Measurements from ENCODE around the gene MACROH2A1.

DNA sequence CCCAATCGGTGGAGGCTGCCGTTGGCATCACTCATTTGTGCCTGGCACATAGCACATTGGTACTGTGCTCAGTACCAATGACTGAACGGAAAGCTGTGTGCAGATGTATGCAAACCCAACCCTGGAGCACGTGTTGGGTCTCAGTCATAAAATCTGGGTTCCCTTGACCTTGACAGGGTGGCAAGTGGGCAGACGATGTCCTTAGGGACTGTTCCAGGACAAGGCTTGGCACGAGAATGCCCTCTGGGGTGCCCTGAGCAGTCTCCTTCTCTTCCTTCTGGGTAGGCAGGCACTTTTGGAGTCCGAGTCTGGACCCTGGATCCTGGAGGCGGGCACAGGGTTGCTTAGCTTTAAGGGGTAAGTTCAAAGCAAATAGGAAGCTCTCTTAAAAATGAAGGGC, 75.8 kb downstream of the MACROH2A1 start:
- TF ChIP-seq, protein P1, sequence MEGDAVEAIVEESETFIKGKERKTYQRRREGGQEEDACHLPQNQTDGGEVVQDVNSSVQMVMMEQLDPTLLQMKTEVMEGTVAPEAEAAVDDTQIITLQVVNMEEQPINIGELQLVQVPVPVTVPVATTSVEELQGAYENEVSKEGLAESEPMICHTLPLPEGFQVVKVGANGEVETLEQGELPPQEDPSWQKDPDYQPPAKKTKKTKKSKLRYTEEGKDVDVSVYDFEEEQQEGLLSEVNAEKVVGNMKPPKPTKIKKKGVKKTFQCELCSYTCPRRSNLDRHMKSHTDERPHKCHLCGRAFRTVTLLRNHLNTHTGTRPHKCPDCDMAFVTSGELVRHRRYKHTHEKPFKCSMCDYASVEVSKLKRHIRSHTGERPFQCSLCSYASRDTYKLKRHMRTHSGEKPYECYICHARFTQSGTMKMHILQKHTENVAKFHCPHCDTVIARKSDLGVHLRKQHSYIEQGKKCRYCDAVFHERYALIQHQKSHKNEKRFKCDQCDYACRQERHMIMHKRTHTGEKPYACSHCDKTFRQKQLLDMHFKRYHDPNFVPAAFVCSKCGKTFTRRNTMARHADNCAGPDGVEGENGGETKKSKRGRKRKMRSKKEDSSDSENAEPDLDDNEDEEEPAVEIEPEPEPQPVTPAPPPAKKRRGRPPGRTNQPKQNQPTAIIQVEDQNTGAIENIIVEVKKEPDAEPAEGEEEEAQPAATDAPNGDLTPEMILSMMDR (IDR thresholded peaks at IDR 0.05; ENCODE audit: low read length), result no peak
- TF ChIP-seq EZH2 (IDR thresholded peaks at IDR 0.05; ENCODE audit: borderline replicate concordance, low read length), result no peak
